Inferior parietal cortex (tissue), 1 donor: ENCODE results near the gene LAGE3.

Source experiments
- DNase-seq: peaks from one replicate; pipeline ENCODE4 v3.0.0-alpha.2; 2016; ENCODE audit errors: extremely low spot score

LAGE3 gene

GRCh38 chrX:154477891-154478477 is 1.1 kb downstream of the LAGE3 start:
- DNase-seq = no peak

- no peak for DNase-seq
Measured at GRCh38 chrX:154476821-154477220, 2.3 kb downstream of the LAGE3 start.

GRCh38 chrX:154473683-154474082 is 5.4 kb downstream of the LAGE3 start:
- DNase-seq = no peak

- DNase-seq = no peak
Measured at GRCh38 chrX:154472685-154473632, 6.1 kb downstream of the LAGE3 start.

- DNase-seq = no peak
Measured at GRCh38 chrX:154471839-154472684, 7.0 kb downstream of the LAGE3 start.

GRCh38 chrX:154470914-154471568 is 8.0 kb downstream of the LAGE3 start:
- no peak for DNase-seq

- DNase-seq = no peak
Measured at GRCh38 chrX:154470434-154470833, 8.6 kb downstream of the LAGE3 start.

- no peak for DNase-seq
Measured at GRCh38 chrX:154469880-154470279, 9.2 kb downstream of the LAGE3 start.

- no peak for DNase-seq
Measured at GRCh38 chrX:154469114-154469513, 10.0 kb downstream of the LAGE3 start.

- DNase-seq = no peak
Measured at GRCh38 chrX:154468217-154468616, 10.9 kb downstream of the LAGE3 start.

- DNase-seq = no peak
Measured at GRCh38 chrX:154467556-154467955, 11.5 kb downstream of the LAGE3 start.

- no peak for DNase-seq
Measured at GRCh38 chrX:154466907-154467306, 12.2 kb downstream of the LAGE3 start.

- DNase-seq = no peak
Measured at GRCh38 chrX:154466036-154466435, 13.0 kb downstream of the LAGE3 start.

- DNase-seq = no peak
Measured at GRCh38 chrX:154465601-154466000, 13.5 kb downstream of the LAGE3 start.

- no peak for DNase-seq
Measured at GRCh38 chrX:154464806-154465365, 14.2 kb downstream of the LAGE3 start.

- no peak for DNase-seq
Measured at GRCh38 chrX:154463611-154464220, 15.4 kb downstream of the LAGE3 start.

- DNase-seq = no peak
Measured at GRCh38 chrX:154462396-154462795, 16.7 kb downstream of the LAGE3 start.

- no peak for DNase-seq
Measured at GRCh38 chrX:154460326-154460725, 18.8 kb downstream of the LAGE3 start.

- DNase-seq = no peak
Measured at GRCh38 chrX:154459832-154460231, 19.2 kb downstream of the LAGE3 start.

GRCh38 chrX:154458954-154459778 is 19.9 kb downstream of the LAGE3 start:
- DNase-seq = no peak
